ENCODE measurements around the gene CDH4.

Gene CDH4

DNA sequence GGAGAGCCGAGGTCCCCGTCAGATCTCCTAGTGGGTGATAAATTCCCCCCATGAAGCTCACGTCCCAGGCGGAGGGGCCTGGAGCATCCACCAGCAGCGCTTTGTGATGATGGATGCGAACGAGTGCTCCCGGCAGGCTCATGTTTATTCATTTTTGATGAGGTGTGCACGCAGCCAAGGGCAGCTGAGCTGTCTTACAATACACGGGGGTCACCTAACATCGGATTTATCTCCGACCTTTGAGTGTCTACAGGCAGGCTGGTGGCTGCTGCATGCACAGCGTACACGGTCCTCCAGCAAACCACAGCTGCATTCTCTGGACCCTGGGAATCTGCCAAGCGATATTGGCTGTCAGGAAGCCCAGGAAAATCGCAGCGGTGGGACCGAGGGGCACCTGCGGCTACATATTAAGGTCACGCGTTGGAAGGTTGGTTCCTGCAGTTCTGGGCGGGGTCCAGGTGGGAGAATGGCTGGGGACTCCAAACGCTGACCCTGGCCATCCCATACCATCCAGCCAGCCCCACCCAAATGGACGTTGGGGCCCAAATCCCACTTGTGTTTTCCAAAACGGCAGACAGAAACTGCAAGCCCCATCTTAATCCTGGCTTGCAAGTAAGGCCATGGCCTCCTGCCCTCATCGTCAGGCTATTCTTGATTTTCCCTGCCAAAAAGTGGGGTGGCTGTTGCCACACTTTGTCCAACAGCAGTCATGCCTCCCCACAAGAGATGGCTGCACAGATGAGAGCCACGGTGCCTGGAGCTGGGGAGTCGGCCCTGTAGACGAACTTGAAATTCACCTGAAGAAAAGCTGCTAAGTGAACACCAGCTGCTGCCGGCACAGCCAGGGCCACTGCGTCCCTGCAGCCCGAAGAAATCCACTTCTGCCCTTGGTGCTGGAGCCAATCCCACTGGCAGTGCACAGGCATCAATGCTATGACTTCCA is 413.7 kb downstream of the CDH4 start:
- no peak overlapping the region for H3K27ac ChIP-seq (ENCODE audit: low read depth, low read length)
- H3K4me1 ChIP-seq (ENCODE audit: control insufficient read depth, insufficient read depth, low read length), result no peaks in the 10 kb centered on the region
- H3K4me3 ChIP-seq (ENCODE audit: low read depth, low read length), result no peak overlapping the region
- H3K36me3 ChIP-seq (ENCODE audit: control insufficient read depth, insufficient read depth, low read length), result no peaks in the 10 kb centered on the region
- no peaks in the 10 kb centered on the region for H3K9me3 ChIP-seq (ENCODE audit: control insufficient read depth, insufficient read depth, low read depth, low read length)
- H3K27me3 ChIP-seq (ENCODE audit: control insufficient read depth, insufficient read depth, low read length), result peaks cover 21% of the 10 kb centered on the region
- no peak overlapping the region for H3K9ac ChIP-seq (ENCODE audit: low read length)

DNA sequence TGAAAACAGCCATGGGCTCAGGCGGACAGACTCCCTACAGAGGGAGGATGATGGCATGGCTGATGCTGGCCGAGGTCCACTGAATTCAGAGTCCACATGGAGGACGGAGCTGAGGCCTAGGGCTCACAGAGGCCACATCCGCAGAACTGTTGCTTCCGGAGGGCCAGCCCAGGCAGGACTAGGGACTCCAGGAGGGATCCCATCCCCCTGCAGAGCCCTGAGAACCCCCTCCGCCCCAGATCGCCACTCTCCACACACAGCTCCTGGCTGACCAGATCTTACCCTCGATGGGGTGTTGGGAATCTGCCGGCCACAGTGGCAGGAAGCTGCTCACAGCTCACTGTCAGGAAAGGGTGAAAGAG is 414.4 kb downstream of the CDH4 start:
- no peaks in the 10 kb centered on the region for H3K4me1 ChIP-seq (ENCODE audit: control insufficient read depth, insufficient read depth, low read length)
- no peak overlapping the region for H3K27ac ChIP-seq (ENCODE audit: low read depth, low read length)
- no peak overlapping the region for H3K4me3 ChIP-seq (ENCODE audit: low read depth, low read length)
- no peaks in the 10 kb centered on the region for H3K9me3 ChIP-seq (ENCODE audit: control insufficient read depth, insufficient read depth, low read depth, low read length)
- peaks cover 21% of the 10 kb centered on the region for H3K27me3 ChIP-seq (ENCODE audit: control insufficient read depth, insufficient read depth, low read length)
- no peaks in the 10 kb centered on the region for H3K36me3 ChIP-seq (ENCODE audit: control insufficient read depth, insufficient read depth, low read length)
- H3K9ac ChIP-seq (ENCODE audit: low read length), result no peak overlapping the region

DNA sequence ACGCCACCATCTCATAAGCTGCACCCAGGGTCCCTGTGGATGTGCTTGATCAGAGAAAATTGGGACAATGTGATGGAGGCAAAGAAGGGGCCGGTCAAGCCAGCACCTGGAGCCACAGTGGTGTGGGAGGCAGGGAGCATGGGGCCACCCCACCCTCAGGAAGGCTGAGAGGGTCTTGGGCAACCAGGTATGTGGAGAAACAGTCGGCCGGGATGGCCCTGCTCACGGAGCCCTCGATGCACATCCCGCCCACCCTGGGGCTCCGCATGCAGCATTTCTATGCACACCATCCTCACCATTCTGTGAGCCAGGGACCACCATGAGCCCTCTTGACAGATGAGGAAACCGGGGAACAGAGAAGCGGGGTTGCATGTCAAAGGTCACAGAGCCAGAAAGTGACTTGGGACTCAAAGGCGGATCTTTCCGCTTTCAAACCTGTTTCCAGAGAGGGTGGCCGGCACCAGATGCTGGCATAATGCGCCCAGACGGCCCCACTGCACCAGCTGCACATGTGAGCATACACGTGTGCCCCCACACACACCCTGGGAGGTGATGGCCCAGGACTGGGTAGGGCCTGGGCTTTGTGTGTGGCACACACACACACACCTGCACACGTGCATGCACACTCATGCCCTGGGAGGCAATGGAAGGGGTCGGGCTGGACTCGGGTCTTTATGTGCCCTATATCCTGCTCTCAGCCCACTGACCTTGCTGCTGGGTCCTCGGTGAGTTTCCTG is 415.2 kb downstream of the CDH4 start:
- no peaks in the 10 kb centered on the region for H3K9me3 ChIP-seq (ENCODE audit: control insufficient read depth, insufficient read depth, low read depth, low read length)
- no peaks in the 10 kb centered on the region for H3K4me1 ChIP-seq (ENCODE audit: control insufficient read depth, insufficient read depth, low read length)
- H3K4me3 ChIP-seq (ENCODE audit: low read depth, low read length), result no peak overlapping the region
- H3K9ac ChIP-seq (ENCODE audit: low read length), result no peak overlapping the region
- H3K27me3 ChIP-seq (ENCODE audit: control insufficient read depth, insufficient read depth, low read length), result peaks cover 24% of the 10 kb centered on the region
- no peak overlapping the region for H3K27ac ChIP-seq (ENCODE audit: low read depth, low read length)
- no peaks in the 10 kb centered on the region for H3K36me3 ChIP-seq (ENCODE audit: control insufficient read depth, insufficient read depth, low read length)

DNA sequence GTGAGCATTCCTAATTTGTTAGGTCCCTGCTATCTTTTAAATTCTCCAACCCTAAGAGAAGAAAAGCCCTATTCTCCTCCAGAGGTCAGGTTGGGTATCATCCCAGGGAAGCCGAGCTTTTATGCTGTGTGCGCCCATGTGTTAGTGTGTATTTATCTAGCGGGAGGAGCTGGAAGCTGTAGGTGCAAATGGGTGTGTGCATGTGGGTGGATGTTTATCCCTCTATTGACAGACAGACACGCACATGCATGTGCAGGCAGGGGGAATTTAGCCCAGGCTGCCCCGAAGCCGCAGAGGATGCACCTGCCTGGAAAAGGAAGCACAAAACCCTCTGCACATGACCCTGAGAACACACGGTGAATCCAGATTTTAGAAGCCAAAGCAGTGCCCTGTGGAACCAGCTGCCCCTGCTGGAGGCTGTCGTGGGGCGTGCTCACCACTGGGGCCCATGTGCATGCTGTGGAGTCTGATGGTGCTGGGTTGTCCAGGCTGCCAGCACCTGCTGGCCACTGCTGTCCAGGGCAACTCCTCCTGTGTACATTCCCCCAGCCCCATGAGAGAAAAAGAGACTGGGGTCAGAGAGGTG is 416.1 kb downstream of the CDH4 start:
- Histone ChIP-seq H3K4me1 (ENCODE audit: control insufficient read depth, insufficient read depth, low read length) (no peaks in the 10 kb centered on the region), H3K27ac (ENCODE audit: low read depth, low read length) (no peak overlapping the region), H3K27me3 (ENCODE audit: control insufficient read depth, insufficient read depth, low read length) (peaks cover 33% of the 10 kb centered on the region), H3K36me3 (ENCODE audit: control insufficient read depth, insufficient read depth, low read length) (no peaks in the 10 kb centered on the region), H3K9me3 (ENCODE audit: control insufficient read depth, insufficient read depth, low read depth, low read length) (no peaks in the 10 kb centered on the region), H3K9ac (ENCODE audit: low read length) (no peak overlapping the region), H3K4me3 (ENCODE audit: low read depth, low read length) (no peak overlapping the region)

DNA sequence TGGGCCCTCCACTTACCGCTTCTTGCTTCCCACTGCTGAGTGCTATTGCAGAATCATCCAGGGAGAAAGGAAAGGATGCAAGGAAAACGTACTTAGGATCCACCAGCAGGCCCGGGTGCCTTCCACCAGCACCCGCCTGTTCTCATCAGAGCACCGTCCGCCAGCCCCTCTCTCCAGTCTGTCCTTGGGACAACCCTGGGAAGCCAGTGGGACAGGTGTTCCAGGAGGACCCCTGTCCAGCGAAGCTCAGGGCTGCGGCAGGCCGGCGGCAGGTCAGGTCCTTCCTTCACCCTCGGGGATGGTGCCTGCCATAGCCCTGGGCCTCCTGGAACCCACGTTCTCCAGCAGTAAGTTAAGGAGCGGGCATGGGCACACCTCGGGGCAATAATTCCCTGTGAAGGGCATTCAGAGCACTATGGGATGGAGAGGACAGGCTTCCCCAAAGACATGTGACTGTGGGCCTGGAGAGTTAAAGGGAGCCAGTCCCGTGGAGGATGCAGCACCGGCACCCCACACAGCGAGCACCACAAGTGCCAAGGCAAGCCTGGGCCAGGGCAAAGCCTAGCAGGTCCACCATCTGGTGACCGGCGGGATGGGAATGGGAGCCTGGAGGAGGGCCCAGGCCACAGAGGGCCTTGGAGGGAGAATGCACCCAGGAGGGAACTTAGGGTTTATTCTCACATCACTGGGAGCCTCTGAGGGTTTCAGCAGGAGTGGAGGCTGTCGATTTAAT is 416.9 kb downstream of the CDH4 start:
- H3K27ac ChIP-seq (ENCODE audit: low read depth, low read length), result no peak overlapping the region
- H3K4me3 ChIP-seq (ENCODE audit: low read depth, low read length), result no peak overlapping the region
- no peaks in the 10 kb centered on the region for H3K4me1 ChIP-seq (ENCODE audit: control insufficient read depth, insufficient read depth, low read length)

DNA sequence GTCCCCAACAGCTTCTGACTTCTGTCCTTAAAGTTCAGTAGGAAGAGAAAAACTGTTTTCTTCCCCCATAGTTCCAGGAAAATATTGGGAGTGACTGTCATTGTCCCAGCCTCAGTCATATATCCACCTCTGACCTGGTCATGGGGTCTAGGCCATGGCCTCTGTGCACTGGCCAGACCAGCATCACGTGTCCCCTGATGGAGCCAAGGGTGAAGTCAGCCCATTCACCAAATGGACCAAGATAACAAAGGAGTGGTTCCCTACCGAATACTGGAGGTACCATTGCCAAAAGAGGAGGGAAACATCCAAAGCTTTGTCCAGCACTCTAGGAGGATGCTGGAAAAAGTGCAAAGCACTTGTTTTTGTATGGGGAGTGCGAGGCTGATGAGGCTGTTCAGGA is 418.2 kb downstream of the CDH4 start:
- H3K9me3 ChIP-seq (ENCODE audit: control insufficient read depth, insufficient read depth, low read depth, low read length), result no peaks in the 10 kb centered on the region
- H3K4me3 ChIP-seq (ENCODE audit: low read depth, low read length), result no peak overlapping the region
- no peak overlapping the region for H3K27ac ChIP-seq (ENCODE audit: low read depth, low read length)
- no peaks in the 10 kb centered on the region for H3K36me3 ChIP-seq (ENCODE audit: control insufficient read depth, insufficient read depth, low read length)
- no peaks in the 10 kb centered on the region for H3K4me1 ChIP-seq (ENCODE audit: control insufficient read depth, insufficient read depth, low read length)
- H3K27me3 ChIP-seq (ENCODE audit: control insufficient read depth, insufficient read depth, low read length), result peaks cover 38% of the 10 kb centered on the region
- no peak overlapping the region for H3K9ac ChIP-seq (ENCODE audit: low read length)

More for the DNA sequence above, 416.9 kb downstream of the CDH4 start:
- H3K9me3 ChIP-seq (ENCODE audit: control insufficient read depth, insufficient read depth, low read depth, low read length), result no peaks in the 10 kb centered on the region
- H3K27me3 ChIP-seq (ENCODE audit: control insufficient read depth, insufficient read depth, low read length), result peaks cover 35% of the 10 kb centered on the region
- H3K36me3 ChIP-seq (ENCODE audit: control insufficient read depth, insufficient read depth, low read length), result no peaks in the 10 kb centered on the region
- no peak overlapping the region for H3K9ac ChIP-seq (ENCODE audit: low read length)

DNA sequence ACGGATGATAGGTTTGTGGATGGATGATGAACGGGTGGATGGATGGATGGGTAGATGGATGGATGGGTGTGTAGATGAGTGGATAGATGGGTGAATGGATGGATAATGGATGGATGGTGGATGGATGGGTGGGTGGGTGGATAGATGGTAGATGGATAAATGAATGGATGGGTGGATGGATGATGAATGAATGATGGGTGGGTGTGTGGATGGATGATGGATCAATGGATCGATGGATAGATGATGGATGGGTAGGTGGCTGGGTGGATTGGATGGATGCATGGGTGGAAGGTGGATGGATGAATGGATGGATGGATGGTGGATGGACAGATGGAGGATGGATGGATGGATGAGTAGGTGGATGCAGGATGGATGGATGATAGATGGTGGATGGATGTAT is 419.5 kb downstream of the CDH4 start:
- Histone ChIP-seq H3K4me1 (ENCODE audit: control insufficient read depth, insufficient read depth, low read length) (peaks cover 4% of the 10 kb centered on the region), H3K36me3 (ENCODE audit: control insufficient read depth, insufficient read depth, low read length) (no peaks in the 10 kb centered on the region), H3K27ac (ENCODE audit: low read depth, low read length) (no peak overlapping the region), H3K9ac (ENCODE audit: low read length) (no peak overlapping the region), H3K9me3 (ENCODE audit: control insufficient read depth, insufficient read depth, low read depth, low read length) (no peaks in the 10 kb centered on the region), H3K4me3 (ENCODE audit: low read depth, low read length) (no peak overlapping the region), H3K27me3 (ENCODE audit: control insufficient read depth, insufficient read depth, low read length) (peaks cover 38% of the 10 kb centered on the region)

DNA sequence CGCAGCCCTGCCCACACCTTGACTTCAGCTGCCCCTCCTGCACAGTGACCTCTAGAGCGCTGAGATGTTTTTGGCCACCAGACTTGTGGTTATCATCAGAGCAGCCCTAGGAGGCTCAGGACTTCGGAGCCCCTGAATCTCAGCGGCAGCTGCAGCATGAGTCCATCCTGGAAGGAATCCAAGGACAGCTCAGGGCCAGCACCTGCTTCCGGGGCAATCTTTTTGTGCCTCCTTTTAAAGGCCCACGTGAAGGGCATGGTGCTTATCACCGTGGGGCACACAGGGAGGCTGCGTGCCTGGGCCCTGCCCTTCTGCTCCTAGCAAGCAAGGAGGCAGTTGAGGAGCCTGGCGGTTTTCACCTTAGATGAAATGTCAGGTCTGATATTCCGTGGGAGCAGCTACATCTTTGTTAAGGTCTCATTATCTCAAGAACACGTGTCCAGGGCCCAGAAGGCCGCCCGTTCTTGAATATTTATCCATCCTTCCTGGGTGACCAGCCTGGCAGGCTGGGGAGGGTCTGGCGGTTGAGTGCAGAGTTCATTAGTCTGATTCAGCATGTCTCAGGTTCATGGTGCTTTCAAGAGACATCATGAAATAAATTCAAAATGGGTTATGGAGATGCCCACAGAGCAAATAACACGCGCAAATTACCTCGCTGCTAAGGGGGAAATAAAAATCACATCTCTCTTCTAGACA is 421.2 kb downstream of the CDH4 start:
- Histone ChIP-seq H3K9ac (ENCODE audit: low read length) (no peak overlapping the region), H3K4me3 (ENCODE audit: low read depth, low read length) (no peak overlapping the region), H3K27ac (ENCODE audit: low read depth, low read length) (no peak overlapping the region), H3K4me1 (ENCODE audit: control insufficient read depth, insufficient read depth, low read length) (peaks cover 9% of the 10 kb centered on the region), H3K36me3 (ENCODE audit: control insufficient read depth, insufficient read depth, low read length) (no peaks in the 10 kb centered on the region), H3K9me3 (ENCODE audit: control insufficient read depth, insufficient read depth, low read depth, low read length) (no peaks in the 10 kb centered on the region), H3K27me3 (ENCODE audit: control insufficient read depth, insufficient read depth, low read length) (peaks cover 28% of the 10 kb centered on the region)

DNA sequence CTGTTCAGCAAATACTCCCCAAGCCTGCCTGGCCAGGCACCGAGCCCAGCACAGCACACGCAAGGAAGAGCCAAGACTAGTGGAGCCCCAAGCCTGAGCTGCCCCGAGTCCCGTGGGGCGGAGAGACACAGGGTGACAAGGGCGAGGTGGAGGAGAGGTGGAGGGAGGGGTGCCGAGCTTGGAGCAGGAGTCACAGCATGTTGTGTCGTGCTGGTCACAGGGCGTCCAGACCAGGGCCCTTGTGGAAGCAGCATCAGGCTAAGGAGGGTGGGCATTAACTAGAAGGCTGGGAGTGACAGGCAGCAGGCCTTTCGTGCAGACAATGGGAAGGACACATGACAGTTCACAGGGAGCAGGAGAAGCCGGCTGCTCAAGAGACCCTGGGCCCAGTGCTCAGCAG is 422.1 kb downstream of the CDH4 start:
- Histone ChIP-seq H3K27me3 (ENCODE audit: control insufficient read depth, insufficient read depth, low read length) (peaks cover 28% of the 10 kb centered on the region), H3K36me3 (ENCODE audit: control insufficient read depth, insufficient read depth, low read length) (no peaks in the 10 kb centered on the region)

DNA sequence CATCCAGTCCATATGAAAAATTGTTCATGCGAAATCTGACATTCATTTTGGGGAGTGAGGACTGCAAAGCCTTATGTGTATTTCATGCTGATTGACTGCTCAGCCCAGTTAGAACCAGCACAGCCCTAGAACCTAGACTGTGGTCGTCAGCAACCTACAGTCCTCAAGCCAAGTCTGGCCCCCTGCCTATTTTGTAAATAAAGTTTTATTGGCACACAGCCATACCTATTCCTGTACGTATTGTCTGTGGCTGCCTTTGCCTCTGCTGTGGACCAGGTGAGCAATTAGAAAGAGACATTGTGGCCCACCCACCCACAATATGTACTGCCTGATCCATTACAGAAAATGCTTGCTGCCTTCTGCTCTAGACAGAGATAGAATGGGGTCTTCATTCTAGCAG is 422.6 kb downstream of the CDH4 start:
- Histone ChIP-seq H3K4me3 (ENCODE audit: low read depth, low read length) (no peak overlapping the region), H3K36me3 (ENCODE audit: control insufficient read depth, insufficient read depth, low read length) (no peaks in the 10 kb centered on the region), H3K27me3 (ENCODE audit: control insufficient read depth, insufficient read depth, low read length) (peaks cover 24% of the 10 kb centered on the region), H3K4me1 (ENCODE audit: control insufficient read depth, insufficient read depth, low read length) (peaks cover 9% of the 10 kb centered on the region), H3K9me3 (ENCODE audit: control insufficient read depth, insufficient read depth, low read depth, low read length) (no peaks in the 10 kb centered on the region), H3K27ac (ENCODE audit: low read depth, low read length) (no peak overlapping the region), H3K9ac (ENCODE audit: low read length) (no peak overlapping the region)

More for the DNA sequence above, 422.1 kb downstream of the CDH4 start:
- Histone ChIP-seq H3K9me3 (ENCODE audit: control insufficient read depth, insufficient read depth, low read depth, low read length) (no peaks in the 10 kb centered on the region), H3K4me1 (ENCODE audit: control insufficient read depth, insufficient read depth, low read length) (peaks cover 9% of the 10 kb centered on the region), H3K4me3 (ENCODE audit: low read depth, low read length) (no peak overlapping the region), H3K9ac (ENCODE audit: low read length) (no peak overlapping the region), H3K27ac (ENCODE audit: low read depth, low read length) (no peak overlapping the region)
